ENCODE data around the gene HK1. TPM values are rescaled to one million over a fixed set of nuclear protein-coding genes. Genes with fewer than 3 reads are reported as not detected.

Gene HK1
- total RNA-seq, 4 donors from 2014 or later, result 17.9 to 77.6 (median 43.6) TPM

DNA sequence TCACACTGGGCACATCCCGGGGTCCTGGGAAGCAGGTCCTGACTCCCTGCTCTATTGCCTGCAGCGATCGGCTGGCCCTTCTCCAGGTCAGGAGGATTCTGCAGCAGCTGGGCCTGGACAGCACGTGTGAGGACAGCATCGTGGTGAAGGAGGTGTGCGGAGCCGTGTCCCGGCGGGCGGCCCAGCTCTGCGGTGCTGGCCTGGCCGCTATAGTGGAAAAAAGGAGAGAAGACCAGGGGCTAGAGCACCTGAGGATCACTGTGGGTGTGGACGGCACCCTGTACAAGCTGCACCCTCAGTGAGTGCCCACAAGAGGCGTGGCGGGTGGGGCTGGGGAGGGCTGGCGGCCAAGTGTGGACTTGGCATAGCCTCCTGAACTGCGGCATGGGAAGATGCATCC, 12.8 kb upstream of the HK1 start:
- H3K9me3 ChIP-seq, result no peaks in the 10 kb centered on the region
- no peak overlapping the region for H3K4me3 ChIP-seq
- DNase-seq, result no peak
- TF ChIP-seq, protein P1, sequence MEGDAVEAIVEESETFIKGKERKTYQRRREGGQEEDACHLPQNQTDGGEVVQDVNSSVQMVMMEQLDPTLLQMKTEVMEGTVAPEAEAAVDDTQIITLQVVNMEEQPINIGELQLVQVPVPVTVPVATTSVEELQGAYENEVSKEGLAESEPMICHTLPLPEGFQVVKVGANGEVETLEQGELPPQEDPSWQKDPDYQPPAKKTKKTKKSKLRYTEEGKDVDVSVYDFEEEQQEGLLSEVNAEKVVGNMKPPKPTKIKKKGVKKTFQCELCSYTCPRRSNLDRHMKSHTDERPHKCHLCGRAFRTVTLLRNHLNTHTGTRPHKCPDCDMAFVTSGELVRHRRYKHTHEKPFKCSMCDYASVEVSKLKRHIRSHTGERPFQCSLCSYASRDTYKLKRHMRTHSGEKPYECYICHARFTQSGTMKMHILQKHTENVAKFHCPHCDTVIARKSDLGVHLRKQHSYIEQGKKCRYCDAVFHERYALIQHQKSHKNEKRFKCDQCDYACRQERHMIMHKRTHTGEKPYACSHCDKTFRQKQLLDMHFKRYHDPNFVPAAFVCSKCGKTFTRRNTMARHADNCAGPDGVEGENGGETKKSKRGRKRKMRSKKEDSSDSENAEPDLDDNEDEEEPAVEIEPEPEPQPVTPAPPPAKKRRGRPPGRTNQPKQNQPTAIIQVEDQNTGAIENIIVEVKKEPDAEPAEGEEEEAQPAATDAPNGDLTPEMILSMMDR (IDR thresholded peaks at IDR 0.05), result no peak
- no peak for TF ChIP-seq POLR2A (IDR thresholded peaks at IDR 0.05)
- no peaks in the 10 kb centered on the region for H3K36me3 ChIP-seq
- no peaks in the 10 kb centered on the region for H3K27me3 ChIP-seq
- intact Hi-C loops (cut with DNase I; ENCODE audit: low total_unique reads), result no loop called here
- no peaks in the 10 kb centered on the region for H3K4me1 ChIP-seq
- H3K27ac ChIP-seq, result no peak overlapping the region

- no peak overlapping the region for H3K27ac ChIP-seq
- no peak for TF ChIP-seq POLR2A (IDR thresholded peaks at IDR 0.05)
- TF ChIP-seq, protein P1 (IDR thresholded peaks at IDR 0.05), result no peak
- H3K4me3 ChIP-seq, result no peak overlapping the region
- no peaks in the 10 kb centered on the region for H3K27me3 ChIP-seq
- no peak for DNase-seq
- intact Hi-C loops (cut with DNase I; ENCODE audit: low total_unique reads), result no loop called here
- no peaks in the 10 kb centered on the region for H3K36me3 ChIP-seq
- H3K9me3 ChIP-seq, result no peaks in the 10 kb centered on the region
- H3K4me1 ChIP-seq, result no peaks in the 10 kb centered on the region
These were observed 9.4 kb upstream of the HK1 start for GRCh38 chr10:69268761-69269416.

DNA sequence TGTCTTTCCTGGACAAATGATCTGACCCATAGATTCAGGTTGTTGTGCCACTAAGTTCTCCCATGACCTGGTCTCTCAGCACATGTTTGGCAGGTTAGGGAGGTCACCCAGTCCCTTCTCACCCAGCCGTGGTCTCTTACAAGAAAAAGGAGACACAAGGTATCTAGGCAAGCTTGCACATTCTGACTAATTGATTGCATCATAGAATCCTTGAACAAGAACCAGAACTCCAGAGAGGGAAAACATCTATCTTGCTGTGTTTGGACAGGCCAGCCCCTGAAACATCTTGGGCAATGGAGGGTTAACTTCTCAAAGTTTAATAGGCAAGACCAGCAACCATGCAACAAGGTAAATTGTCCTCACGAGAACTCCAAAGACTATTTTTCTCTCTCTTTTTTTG, 8.5 kb upstream of the HK1 start:
- no peaks in the 10 kb centered on the region for H3K36me3 ChIP-seq
- H3K4me1 ChIP-seq, result no peaks in the 10 kb centered on the region
- no peak overlapping the region for H3K27ac ChIP-seq
- intact Hi-C loops (cut with DNase I; ENCODE audit: low total_unique reads), result no loop called here
- TF ChIP-seq, protein P1 (IDR thresholded peaks at IDR 0.05), result no peak
- TF ChIP-seq POLR2A (IDR thresholded peaks at IDR 0.05), result no peak
- no peak for DNase-seq
- no peaks in the 10 kb centered on the region for H3K9me3 ChIP-seq
- H3K27me3 ChIP-seq, result no peaks in the 10 kb centered on the region
- H3K4me3 ChIP-seq, result no peak overlapping the region

DNA sequence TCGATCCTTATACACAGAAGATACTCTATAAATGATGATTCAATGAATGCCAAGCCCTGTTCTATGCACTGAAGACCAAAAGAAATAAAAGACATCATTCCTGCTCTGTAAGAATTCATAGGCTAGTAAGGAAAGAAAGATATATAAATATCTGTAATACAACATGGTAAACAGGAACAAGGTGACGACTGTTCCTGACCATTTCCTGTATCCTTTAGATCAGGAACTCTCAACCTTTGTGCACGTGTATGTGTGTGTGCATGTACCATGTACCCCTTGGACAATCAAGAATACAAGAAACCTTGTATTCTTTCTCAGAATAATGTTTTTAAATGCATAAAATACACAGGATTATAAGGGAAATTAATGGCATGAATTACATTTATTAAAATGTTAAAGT, 7.3 kb upstream of the HK1 start:
- intact Hi-C loops (cut with DNase I; ENCODE audit: low total_unique reads), result no loop called here
- no peaks in the 10 kb centered on the region for H3K36me3 ChIP-seq
- no peak for TF ChIP-seq POLR2A (IDR thresholded peaks at IDR 0.05)
- TF ChIP-seq, protein P1 (IDR thresholded peaks at IDR 0.05), result no peak
- no peaks in the 10 kb centered on the region for H3K4me1 ChIP-seq
- no peaks in the 10 kb centered on the region for H3K9me3 ChIP-seq
- DNase-seq, result no peak
- no peak overlapping the region for H3K27ac ChIP-seq
- no peaks in the 10 kb centered on the region for H3K27me3 ChIP-seq
- no peak overlapping the region for H3K4me3 ChIP-seq

- no peak overlapping the region for H3K27ac ChIP-seq
- TF ChIP-seq, protein P1 (IDR thresholded peaks at IDR 0.05), result no peak
- no peak for TF ChIP-seq POLR2A (IDR thresholded peaks at IDR 0.05)
- H3K27me3 ChIP-seq, result no peaks in the 10 kb centered on the region
- DNase-seq, result no peak
- intact Hi-C loops (cut with DNase I; ENCODE audit: low total_unique reads), result no loop called here
- H3K9me3 ChIP-seq, result no peaks in the 10 kb centered on the region
- H3K36me3 ChIP-seq, result no peaks in the 10 kb centered on the region
- no peaks in the 10 kb centered on the region for H3K4me1 ChIP-seq
- H3K4me3 ChIP-seq, result no peak overlapping the region
These were observed 5.7 kb upstream of the HK1 start for GRCh38 chr10:69272624-69273023.

Data from uterus (tissue), 4 donors.